ENCODE data around the gene CLSTN2. TPM values are rescaled to one million over a fixed set of nuclear protein-coding genes. Genes with fewer than 3 reads are reported as not detected.

The CLSTN2 gene
- total and polyA plus RNA-seq, 2 of the 4 experiments (the other 2 are of a cell fraction): under 0.01 to 0.07 TPM

GRCh38 chr3:139937674-139938279 lies 2.8 kb downstream of the CLSTN2 start:
- BruUV-seq (replicated peaks): no TSS peak
- Histone ChIP-seq H4K20me1 (ENCODE audit: insufficient read depth, low read length) (no peaks in the 10 kb centered on the region), H2AK9ac (replicated peaks; ENCODE audit: low read depth, low read length, poor library complexity) (no peak overlapping the region), H3K4me2 (ENCODE audit: low read depth, low read length) (no peak overlapping the region), H3K4me1 (ENCODE audit: control insufficient read depth, insufficient read depth, low read length) (no peaks in the 10 kb centered on the region), H3K27me3 (ENCODE audit: control insufficient read depth, insufficient read depth, low read length) (peaks cover 22% of the 10 kb centered on the region), H3K23ac (ENCODE audit: low read depth, low read length) (no peak overlapping the region), H3K4ac (ENCODE audit: low read depth, low read length) (no peak overlapping the region), H3K79me1 (ENCODE audit: low read depth in 1 of 2, low read length in 2 of 2) (no peaks in the 10 kb centered on the region), H2BK120ac (ENCODE audit: low read depth, low read length) (no peak overlapping the region), H2AK5ac (ENCODE audit: low read depth, low read length) (no peak overlapping the region), H2BK5ac (ENCODE audit: low read depth, low read length, poor library complexity, severe bottlenecking) (no peak overlapping the region), H4K91ac (ENCODE audit: insufficient read depth, low read depth, low read length) (no peak overlapping the region), H3K14ac (replicated peaks; ENCODE audit: low read depth, low read length) (no peak overlapping the region), H2BK20ac (ENCODE audit: low read depth, low read length) (no peak overlapping the region), H3K9me1 (ENCODE audit: insufficient read depth, low read length) (no peaks in the 10 kb centered on the region), H4K5ac (ENCODE audit: low read depth, low read length) (no peak overlapping the region), H3K36me3 (ENCODE audit: control insufficient read depth, insufficient read depth, low read length) (no peaks in the 10 kb centered on the region), H2BK15ac (ENCODE audit: low read depth, low read length) (no peak overlapping the region), H3K4me3 (ENCODE audit: insufficient read depth, low read depth, low read length) (no peak overlapping the region), H3K56ac (ENCODE audit: extremely low read depth, insufficient read depth, low read length) (no peak overlapping the region), H3K9me3 (ENCODE audit: control insufficient read depth, insufficient read depth, low read length) (no peaks in the 10 kb centered on the region), H4K8ac (ENCODE audit: low read depth in 2 of 2, low read length in 2 of 2) (no peak overlapping the region), H2AFZ (replicated peaks; ENCODE audit: low read length, poor library complexity) (no peak overlapping the region), H3K9ac (ENCODE audit: low read depth, low read length) (no peak overlapping the region), H3K27ac (ENCODE audit: insufficient read depth, low read length) (no peak overlapping the region), H3K18ac (ENCODE audit: low read depth, low read length) (no peak overlapping the region)
- in situ Hi-C loops (cut with MboI; ENCODE audit: low sequenced_read_pairs): loop anchor here (25.0 kb wide), 1 partner anchor 925 kb away; no protein-coding TSS in a partner anchor
- CTCF ChIA-PET: interaction anchor here (0.6 to 1.1 kb wide), 5 partner anchors 12 to 960 kb away, joined by 3 to 7 read pairs (median 4); no protein-coding TSS in a partner anchor
- TF ChIP-seq FOS (IDR thresholded peaks at IDR 0.05; ENCODE audit: low read depth, low read length) (no peak), RCOR1 (IDR thresholded peaks at IDR 0.05; ENCODE audit: insufficient replicate concordance, low read length) (no peak), SMC3 (IDR thresholded peaks at IDR 0.05; ENCODE audit: low read depth, low read length) (peak; percentile 54), CTCF (conservative IDR thresholded peaks at IDR 0.05; ENCODE audit: low read depth, low read length) (peak; percentile 71), MAZ (IDR thresholded peaks at IDR 0.05; ENCODE audit: borderline replicate concordance, low read depth, low read length) (no peak), RAD21 (IDR thresholded peaks at IDR 0.05; ENCODE audit: low read length) (peak; percentile 52), MXI1 (IDR thresholded peaks at IDR 0.05; ENCODE audit: borderline replicate concordance, low read depth, low read length) (no peak), CEBPB (IDR thresholded peaks at IDR 0.05; ENCODE audit: low read depth, low read length) (no peak), MAFK (IDR thresholded peaks at IDR 0.05; ENCODE audit: low read depth, low read length) (no peak), RFX5 (IDR thresholded peaks at IDR 0.05; ENCODE audit: low read depth, low read length) (no peak), CHD1 (IDR thresholded peaks at IDR 0.05; ENCODE audit: low read depth, low read length) (no peak), POLR2A (IDR thresholded peaks at IDR 0.05; ENCODE audit: low read depth, low read length) (no peak), USF2 (IDR thresholded peaks at IDR 0.05; ENCODE audit: low read depth, low read length) (no peak)
- WGBS, 2 experiments (ENCODE audit: extremely low coverage in 2 of 2, insufficient read length in 1 of 2): no CpG with 5 or more reads among the region's 8 CpGs
- intact Hi-C loops (cut with micrococcal nuclease): loop anchor here (1.0 kb wide), 1 partner anchor 926 kb away; no protein-coding TSS in a partner anchor
- peak; percentile 75 for ATAC-seq (ENCODE audit: low read depth)
- dilution Hi-C loops (cut with HindIII; ENCODE audit: low sequenced_read_pairs, unreplicated experiment): no loop called here
- POLR2A ChIA-PET (ENCODE audit: unreplicated experiment): no interaction called here
- peak; percentile 34 for DNase-seq

Data from IMR-90 (cell line).